Measurements from ENCODE around the gene ABR.

The ABR gene

DNA sequence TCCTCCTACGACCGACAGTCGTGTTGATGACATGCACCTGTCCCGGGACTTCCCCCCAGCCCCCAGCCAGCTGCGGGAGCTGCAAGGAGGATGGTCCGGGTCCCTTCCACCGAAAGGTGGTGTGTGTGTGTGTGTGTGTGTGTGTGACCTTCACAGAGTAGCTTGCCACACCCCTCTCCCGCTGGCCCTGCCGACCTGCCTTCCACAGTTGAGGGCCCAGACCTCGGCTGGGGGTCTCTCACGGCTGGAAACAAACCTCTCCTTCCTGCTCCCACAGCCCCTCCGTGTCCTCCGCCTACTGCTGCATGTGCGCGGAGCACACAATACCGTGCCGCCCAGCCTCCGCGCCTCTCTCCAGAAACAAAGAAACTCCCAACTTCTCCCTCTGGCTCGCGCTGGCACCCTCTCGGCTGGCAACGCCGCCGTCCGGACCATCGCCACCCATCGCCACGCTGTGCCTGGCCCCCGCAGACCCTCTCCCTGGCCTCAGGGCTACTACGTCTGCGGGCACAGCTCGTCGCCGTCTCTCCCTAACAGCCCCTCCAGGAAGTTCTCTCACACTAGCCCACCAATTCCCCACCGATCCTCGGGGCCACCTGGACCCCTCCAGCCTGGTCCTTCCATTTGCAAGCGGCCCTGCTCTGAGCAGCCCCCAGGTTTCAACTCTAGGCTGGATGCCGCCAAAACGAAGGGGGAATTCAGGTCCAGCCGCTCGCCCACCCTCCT lies 101.6 kb downstream of the ABR start:
- Histone ChIP-seq H3K4me3 (ENCODE audit: severe bottlenecking) (no peak overlapping the region), H3K36me3 (ENCODE audit: low read depth) (peaks cover 13% of the 10 kb centered on the region), H3K27me3 (ENCODE audit: insufficient read depth, poor library complexity, severe bottlenecking) (no peaks in the 10 kb centered on the region), H3K9me3 (ENCODE audit: severe bottlenecking) (no peaks in the 10 kb centered on the region), H3K27ac (ENCODE audit: poor library complexity, severe bottlenecking) (no peak overlapping the region), H3K4me1 (ENCODE audit: insufficient read depth, poor library complexity, severe bottlenecking) (peaks cover 17% of the 10 kb centered on the region)
- no peak for ATAC-seq (ENCODE audit: low read depth)
- TF ChIP-seq, protein P1, sequence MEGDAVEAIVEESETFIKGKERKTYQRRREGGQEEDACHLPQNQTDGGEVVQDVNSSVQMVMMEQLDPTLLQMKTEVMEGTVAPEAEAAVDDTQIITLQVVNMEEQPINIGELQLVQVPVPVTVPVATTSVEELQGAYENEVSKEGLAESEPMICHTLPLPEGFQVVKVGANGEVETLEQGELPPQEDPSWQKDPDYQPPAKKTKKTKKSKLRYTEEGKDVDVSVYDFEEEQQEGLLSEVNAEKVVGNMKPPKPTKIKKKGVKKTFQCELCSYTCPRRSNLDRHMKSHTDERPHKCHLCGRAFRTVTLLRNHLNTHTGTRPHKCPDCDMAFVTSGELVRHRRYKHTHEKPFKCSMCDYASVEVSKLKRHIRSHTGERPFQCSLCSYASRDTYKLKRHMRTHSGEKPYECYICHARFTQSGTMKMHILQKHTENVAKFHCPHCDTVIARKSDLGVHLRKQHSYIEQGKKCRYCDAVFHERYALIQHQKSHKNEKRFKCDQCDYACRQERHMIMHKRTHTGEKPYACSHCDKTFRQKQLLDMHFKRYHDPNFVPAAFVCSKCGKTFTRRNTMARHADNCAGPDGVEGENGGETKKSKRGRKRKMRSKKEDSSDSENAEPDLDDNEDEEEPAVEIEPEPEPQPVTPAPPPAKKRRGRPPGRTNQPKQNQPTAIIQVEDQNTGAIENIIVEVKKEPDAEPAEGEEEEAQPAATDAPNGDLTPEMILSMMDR (IDR thresholded peaks at IDR 0.05; ENCODE audit: poor library complexity, severe bottlenecking) = no peak
- DNase-seq (ENCODE audit: low spot score) = no peak

DNA sequence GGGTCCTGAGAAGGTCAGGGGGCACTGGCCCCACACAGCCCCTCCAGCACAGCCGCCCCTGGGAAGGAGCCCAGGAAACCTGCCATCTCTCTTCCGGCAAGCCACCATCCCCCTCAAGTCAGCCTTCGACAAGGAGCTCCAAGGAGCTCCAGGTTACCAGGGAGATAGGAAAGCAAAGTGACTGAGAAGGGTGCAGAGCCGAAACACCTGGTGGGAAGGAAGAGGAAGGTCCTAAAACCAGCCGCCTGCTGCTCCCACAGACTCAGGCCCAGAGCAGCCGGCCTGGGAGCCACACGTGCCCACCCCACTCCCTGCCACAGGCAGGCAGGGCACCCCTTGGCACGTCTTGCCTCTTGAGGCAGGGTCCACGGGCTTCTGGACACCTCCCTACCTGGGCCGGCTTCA lies 102.2 kb downstream of the ABR start:
- no peaks in the 10 kb centered on the region for H3K9me3 ChIP-seq (ENCODE audit: severe bottlenecking)
- H3K4me3 ChIP-seq (ENCODE audit: severe bottlenecking) = no peak overlapping the region

DNA sequence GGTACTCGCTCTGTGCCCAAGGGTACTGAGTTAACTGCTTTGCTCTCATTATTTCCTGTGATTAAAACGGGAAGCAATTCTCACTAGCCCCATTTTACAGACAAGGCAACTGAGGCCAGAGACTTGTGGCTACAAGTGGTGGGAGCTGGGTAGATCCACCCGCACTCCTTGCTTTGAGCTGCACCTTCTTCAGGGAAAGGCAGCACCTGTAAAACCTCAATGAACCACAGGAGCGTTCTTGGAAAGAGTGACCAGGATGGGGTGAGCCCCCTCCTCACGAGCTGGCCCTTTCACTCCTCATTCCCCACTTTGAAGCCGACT lies 102.8 kb downstream of the ABR start:
- H3K4me3 ChIP-seq (ENCODE audit: severe bottlenecking) = no peak overlapping the region
- no peaks in the 10 kb centered on the region for H3K27me3 ChIP-seq (ENCODE audit: insufficient read depth, poor library complexity, severe bottlenecking)
- H3K4me1 ChIP-seq (ENCODE audit: insufficient read depth, poor library complexity, severe bottlenecking) = peaks cover 17% of the 10 kb centered on the region
- peak; percentile 14 for DNase-seq (ENCODE audit: low spot score)
- TF ChIP-seq, protein P1 (IDR thresholded peaks at IDR 0.05; ENCODE audit: poor library complexity, severe bottlenecking) = no peak
- peaks cover 4% of the 10 kb centered on the region; the same call in 1 of the 2 replicates for H3K36me3 ChIP-seq (ENCODE audit: low read depth)
- no peak for ATAC-seq (ENCODE audit: low read depth)
- H3K9me3 ChIP-seq (ENCODE audit: severe bottlenecking) = no peaks in the 10 kb centered on the region
- H3K27ac ChIP-seq (ENCODE audit: poor library complexity, severe bottlenecking) = no peak overlapping the region

More for the DNA sequence above, 102.2 kb downstream of the ABR start:
- H3K36me3 ChIP-seq (ENCODE audit: low read depth) = peaks cover 11% of the 10 kb centered on the region
- H3K27me3 ChIP-seq (ENCODE audit: insufficient read depth, poor library complexity, severe bottlenecking) = no peaks in the 10 kb centered on the region
- TF ChIP-seq, protein P1 (IDR thresholded peaks at IDR 0.05; ENCODE audit: poor library complexity, severe bottlenecking) = no peak
- H3K4me1 ChIP-seq (ENCODE audit: insufficient read depth, poor library complexity, severe bottlenecking) = peaks cover 17% of the 10 kb centered on the region
- ATAC-seq (ENCODE audit: low read depth) (no peak), DNase-seq (ENCODE audit: low spot score) (no peak)
- H3K27ac ChIP-seq (ENCODE audit: poor library complexity, severe bottlenecking) = no peak overlapping the region

DNA sequence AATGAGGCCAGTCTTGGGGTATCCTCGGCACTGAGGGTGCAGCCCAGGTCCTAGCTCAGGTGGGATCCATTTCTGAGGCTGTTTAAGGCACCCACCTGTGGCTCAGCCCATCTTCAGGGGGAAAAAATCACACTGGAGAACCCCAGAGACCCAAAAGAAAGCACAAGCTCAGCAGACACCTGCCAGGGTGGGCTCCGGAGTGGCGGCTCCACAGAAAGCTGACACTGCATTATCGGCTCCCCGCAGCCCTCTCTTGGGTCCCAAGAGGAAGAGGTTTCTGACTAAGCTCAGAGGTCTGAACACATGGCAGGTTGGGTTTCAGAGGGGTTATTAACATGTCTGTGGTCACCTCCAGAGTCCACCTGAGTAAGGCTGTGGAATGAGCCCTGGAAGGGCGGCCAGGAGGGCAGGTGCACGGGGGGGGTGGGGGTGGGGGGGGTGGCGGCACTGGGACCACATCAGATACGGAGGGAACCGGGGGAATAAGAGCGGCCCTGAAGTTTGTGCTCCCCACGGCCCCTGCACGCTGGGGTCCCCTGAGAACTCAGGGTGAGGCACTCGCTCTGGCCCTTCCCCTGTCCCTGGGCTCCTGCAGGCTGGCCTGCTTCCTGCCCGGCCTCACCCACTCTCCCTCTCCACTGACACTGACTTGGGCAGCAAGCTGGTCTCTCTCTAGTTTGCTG lies 103.3 kb downstream of the ABR start:
- Histone ChIP-seq H3K4me1 (ENCODE audit: insufficient read depth, poor library complexity, severe bottlenecking) (peaks cover 14% of the 10 kb centered on the region), H3K36me3 (ENCODE audit: low read depth) (no peaks in the 10 kb centered on the region), H3K27ac (ENCODE audit: poor library complexity, severe bottlenecking) (no peak overlapping the region), H3K4me3 (ENCODE audit: severe bottlenecking) (no peak overlapping the region), H3K9me3 (ENCODE audit: severe bottlenecking) (no peaks in the 10 kb centered on the region), H3K27me3 (ENCODE audit: insufficient read depth, poor library complexity, severe bottlenecking) (no peaks in the 10 kb centered on the region)
- ATAC-seq (ENCODE audit: low read depth) (no peak), DNase-seq (ENCODE audit: low spot score) (peak; percentile 35)
- TF ChIP-seq, protein P1 (IDR thresholded peaks at IDR 0.05; ENCODE audit: poor library complexity, severe bottlenecking) = no peak
